HUES64 (cell line): ENCODE measurements around the gene PDE4A.

Experiments
- H3K27ac ChIP-seq: 2 replicates; pipeline ENCODE4 v1.7.0; 2013; ENCODE audit warnings: low read depth, low read length, inconsistent platforms
- H3K27me3 ChIP-seq: 2 replicates; pipeline ENCODE4 v1.6.1; 2013; ENCODE audit warnings: mild to moderate bottlenecking, low read length; ENCODE audit not compliant: insufficient read depth
- H3K36me3 ChIP-seq: 2 replicates; pipeline ENCODE4 v1.6.1; 2013; ENCODE audit warnings: mild to moderate bottlenecking, low read length; ENCODE audit not compliant: insufficient read depth
- H3K4me1 ChIP-seq: 2 replicates; pipeline ENCODE4 v1.6.1; 2013; ENCODE audit warnings: mild to moderate bottlenecking, low read length, moderate library complexity; ENCODE audit not compliant: insufficient read depth
- H3K4me3 ChIP-seq: 2 replicates; pipeline ENCODE4 v1.5.1; 2013; ENCODE audit warnings: mild to moderate bottlenecking, low read length, moderate library complexity
- H3K9ac ChIP-seq: 2 replicates; pipeline ENCODE4 v1.6.1; 2013; ENCODE audit warnings: mild to moderate bottlenecking, low read depth, low read length
- H3K9me3 ChIP-seq: 2 replicates; pipeline ENCODE4 v1.6.1; 2013; ENCODE audit warnings: low read depth, low read length; ENCODE audit not compliant: insufficient read depth
- WGBS: fragments of 150-250, 120-280 bp; methylation state at CpG from one replicate; pipeline ENCODE4 v1.1.7; 2013; ENCODE audit warnings: missing lambda C conversion rate; 5-methylcytosine and 5-hydroxymethylcytosine counted together

The PDE4A gene

DNA sequence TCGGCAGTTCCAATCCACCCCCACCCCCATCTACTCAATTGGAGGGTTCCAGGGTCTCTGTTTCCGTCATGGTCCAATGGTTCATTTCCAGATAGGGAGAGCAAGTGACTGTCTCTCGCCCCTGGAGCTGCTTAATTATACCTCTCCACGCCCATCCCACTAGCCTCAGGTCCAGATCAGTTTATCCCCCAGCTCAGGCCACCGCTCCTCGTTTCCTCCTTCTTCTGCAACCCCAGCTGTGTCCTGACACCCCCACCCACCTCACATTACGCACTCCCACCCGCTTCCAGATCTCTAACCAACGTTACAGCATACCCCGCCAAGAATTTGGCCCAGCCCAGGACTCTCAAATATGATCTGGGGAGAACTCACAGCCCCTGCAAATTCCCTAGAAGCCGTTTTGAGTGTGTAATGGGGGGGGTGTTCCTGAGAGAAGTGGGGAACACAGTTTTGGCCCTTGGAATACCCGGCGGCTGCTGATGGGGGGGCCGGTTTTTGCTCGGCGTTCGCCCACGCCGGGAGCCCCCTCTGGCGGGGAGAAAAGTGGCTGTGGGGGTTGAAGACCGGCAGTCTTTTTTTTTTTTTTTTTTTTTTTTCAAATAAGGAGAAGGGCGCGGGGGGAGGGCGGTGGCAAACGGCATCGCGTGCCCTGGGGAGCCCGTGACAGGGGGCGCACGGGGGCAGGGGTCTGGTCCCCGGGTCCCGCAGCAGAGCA lies 1.7 kb upstream of the PDE4A start:
- Histone ChIP-seq H3K4me3 (peak overlapping the region; percentile 41), H3K4me1 (peaks cover 16% of the 10 kb centered on the region), H3K9me3 (no peaks in the 10 kb centered on the region), H3K9ac (no peak overlapping the region), H3K27ac (no peak overlapping the region), H3K36me3 (no peaks in the 10 kb centered on the region), H3K27me3 (peaks cover 84% of the 10 kb centered on the region)
- 2% methylated on average over 32 of the region's 32 CpGs for WGBS

DNA sequence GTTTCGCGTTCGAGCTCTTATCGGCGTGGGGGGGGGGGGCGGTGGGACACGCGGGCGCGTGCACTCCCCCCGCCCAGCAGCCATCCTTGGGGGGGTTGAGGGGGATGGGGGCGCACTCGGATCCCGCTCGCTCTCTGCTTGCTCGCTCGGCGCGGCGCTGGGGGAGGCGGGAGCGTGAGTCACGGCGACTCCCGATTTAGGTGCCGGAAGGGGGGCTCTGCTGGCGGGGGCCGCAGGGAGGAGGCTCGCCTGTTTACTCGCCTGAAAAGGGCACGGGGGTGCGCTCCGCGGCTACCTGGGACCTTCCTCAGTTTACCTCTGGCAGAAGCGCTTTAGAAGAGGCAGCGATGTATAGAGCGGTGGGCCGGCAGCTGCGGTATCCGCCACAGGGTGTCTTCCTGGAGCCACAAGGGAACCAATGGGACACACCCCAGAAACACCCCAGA lies 1.1 kb upstream of the PDE4A start:
- H3K36me3 ChIP-seq, result no peaks in the 10 kb centered on the region
- WGBS, result under 1% methylated on average over 35 of the region's 40 CpGs
- H3K9me3 ChIP-seq, result no peaks in the 10 kb centered on the region
- H3K4me1 ChIP-seq, result peaks cover 16% of the 10 kb centered on the region
- peak overlapping the region; percentile 62 for H3K4me3 ChIP-seq
- no peak overlapping the region for H3K27ac ChIP-seq
- peak overlapping the region; percentile 31 for H3K9ac ChIP-seq
- peaks cover 90% of the 10 kb centered on the region for H3K27me3 ChIP-seq

DNA sequence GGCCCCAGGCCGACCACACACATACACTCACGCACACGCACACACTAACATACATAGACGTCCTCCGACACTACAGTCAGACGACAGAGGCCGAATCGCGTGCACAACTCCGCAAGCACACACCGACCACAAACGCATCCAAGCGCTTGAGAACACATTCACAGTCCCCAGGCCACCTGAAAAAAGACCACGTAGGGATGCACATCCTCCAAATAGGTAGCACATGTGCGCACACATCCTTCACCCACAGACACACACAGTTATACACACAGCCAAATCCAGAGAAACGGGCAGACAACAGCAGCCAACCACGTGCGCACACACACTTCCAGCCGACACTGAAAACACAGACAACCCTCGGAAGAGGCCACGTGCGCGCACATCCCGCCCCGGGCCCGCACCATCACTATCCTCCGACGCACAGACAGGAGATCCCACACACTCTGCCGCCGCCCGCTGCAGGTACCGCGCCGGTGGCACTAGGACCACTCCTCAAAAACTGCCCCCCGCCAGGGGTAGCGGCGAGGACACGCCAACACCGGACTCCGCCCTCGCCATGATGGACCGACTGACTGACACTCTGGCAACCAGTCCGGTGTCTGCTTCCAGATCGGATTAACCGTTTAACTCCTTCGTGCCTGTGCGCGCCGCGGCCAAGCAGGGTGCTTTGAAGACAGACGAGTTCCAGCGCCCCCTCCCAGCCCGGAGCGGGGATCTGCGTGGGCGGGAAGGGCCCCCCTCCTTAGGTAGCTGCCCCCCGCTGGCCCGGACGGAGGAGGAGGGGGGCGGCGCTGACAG lies 493 bp upstream of the PDE4A start:
- H3K9me3 ChIP-seq, result no peaks in the 10 kb centered on the region
- H3K27ac ChIP-seq, result no peak overlapping the region
- H3K27me3 ChIP-seq, result peaks cover 96% of the 10 kb centered on the region
- WGBS, result under 1% methylated on average over 54 of the region's 61 CpGs
- no peaks in the 10 kb centered on the region for H3K36me3 ChIP-seq
- peaks cover 16% of the 10 kb centered on the region for H3K4me1 ChIP-seq
- peak overlapping the region; percentile 62 for H3K4me3 ChIP-seq
- H3K9ac ChIP-seq, result peak overlapping the region; percentile 31

DNA sequence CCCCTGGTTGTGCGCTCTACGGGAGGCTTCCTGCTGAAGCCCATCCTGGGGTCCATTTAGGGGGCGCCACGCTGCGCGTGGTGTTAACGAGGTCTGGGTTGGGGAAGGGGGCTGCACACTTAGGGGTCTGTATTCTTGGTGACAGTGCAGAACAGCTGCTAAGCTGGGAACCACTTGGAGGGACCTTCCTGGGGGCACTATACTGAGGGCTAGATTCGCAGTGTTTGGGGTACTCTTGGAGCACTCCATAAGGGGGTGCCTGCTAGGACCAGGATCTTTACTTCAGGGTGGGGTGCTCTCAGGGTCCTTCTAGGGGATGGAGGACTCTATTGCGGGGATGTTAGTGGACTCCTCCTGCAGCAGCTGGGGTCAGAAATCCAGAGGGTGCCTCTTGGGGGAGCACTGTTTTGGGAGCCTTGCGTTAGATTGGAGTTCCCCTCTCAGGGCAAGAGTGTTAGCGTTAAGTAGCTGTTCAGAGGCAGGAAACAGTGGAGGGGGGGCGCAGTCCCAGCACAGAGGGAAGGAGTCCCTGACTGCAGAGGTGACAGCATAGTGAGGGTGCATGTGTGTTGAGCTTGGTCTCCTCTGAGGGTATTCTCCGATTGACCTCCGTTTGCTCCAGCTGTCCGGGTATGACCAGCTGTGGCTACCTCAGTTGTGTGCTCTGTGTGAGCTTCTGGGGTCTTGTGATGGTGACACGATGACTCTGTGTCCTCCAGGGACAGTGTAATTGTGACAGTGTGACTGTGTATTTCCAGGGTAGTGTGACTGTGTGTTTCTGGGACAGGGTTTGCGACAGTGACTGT lies 1.1 kb downstream of the PDE4A start:
- peaks cover 16% of the 10 kb centered on the region for H3K4me1 ChIP-seq
- no peak overlapping the region for H3K27ac ChIP-seq
- H3K9ac ChIP-seq, result no peak overlapping the region
- 31% methylated on average over 17 of the region's 17 CpGs for WGBS
- peaks cover 96% of the 10 kb centered on the region for H3K27me3 ChIP-seq
- H3K36me3 ChIP-seq, result no peaks in the 10 kb centered on the region
- no peak overlapping the region; the same call in 1 of the 2 replicates for H3K4me3 ChIP-seq
- no peaks in the 10 kb centered on the region for H3K9me3 ChIP-seq

DNA sequence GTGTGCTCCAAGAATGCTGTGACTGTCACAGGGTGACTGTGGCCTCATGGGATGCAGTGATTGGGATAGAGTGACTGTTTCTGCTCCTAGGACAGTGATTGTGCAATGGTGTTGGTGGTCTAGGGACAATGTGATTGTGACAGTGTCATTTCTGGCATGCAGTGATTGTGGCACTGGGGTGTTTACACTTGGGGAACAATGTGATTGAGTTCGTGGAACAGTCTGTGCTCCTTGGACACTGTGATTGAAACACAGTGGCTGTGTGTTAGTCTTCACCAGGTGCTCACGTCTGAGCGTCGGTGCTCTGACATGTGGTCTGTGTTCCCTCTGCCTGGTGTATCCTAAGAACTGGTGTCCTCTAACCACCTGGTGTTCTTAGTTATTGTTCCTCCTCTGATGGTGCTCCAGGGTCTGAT lies 1.7 kb downstream of the PDE4A start:
- no peaks in the 10 kb centered on the region for H3K36me3 ChIP-seq
- no peaks in the 10 kb centered on the region for H3K9me3 ChIP-seq
- H3K4me3 ChIP-seq, result no peak overlapping the region
- 72% methylated on average over 4 of the region's 4 CpGs for WGBS
- H3K4me1 ChIP-seq, result peaks cover 16% of the 10 kb centered on the region
- peaks cover 97% of the 10 kb centered on the region for H3K27me3 ChIP-seq
- H3K9ac ChIP-seq, result no peak overlapping the region
- H3K27ac ChIP-seq, result no peak overlapping the region

DNA sequence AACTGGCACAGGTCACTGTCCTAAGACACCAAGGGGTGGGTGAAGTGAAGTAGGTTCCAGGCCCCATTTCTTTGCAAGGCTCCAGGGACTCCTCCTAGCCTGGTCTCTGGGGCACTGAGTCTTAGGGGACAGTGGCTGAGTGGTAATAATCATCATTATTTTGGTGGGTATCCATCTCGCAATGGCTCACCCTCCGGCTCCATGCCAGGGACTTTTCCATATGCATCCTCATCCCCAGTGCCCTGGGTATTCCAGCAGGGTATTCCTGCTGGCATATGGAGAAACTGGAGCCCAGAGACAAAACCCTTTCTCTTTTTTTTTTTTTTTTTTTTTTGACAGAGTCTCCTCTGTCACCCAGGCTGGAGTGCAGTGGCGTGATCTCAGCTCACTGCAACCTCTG lies 2.5 kb downstream of the PDE4A start:
- Histone ChIP-seq H3K4me3 (no peak overlapping the region), H3K27me3 (peaks cover 97% of the 10 kb centered on the region), H3K4me1 (peaks cover 9% of the 10 kb centered on the region; the same call in 1 of the 2 replicates), H3K27ac (no peak overlapping the region), H3K9me3 (no peaks in the 10 kb centered on the region), H3K36me3 (no peaks in the 10 kb centered on the region), H3K9ac (no peak overlapping the region)
- WGBS, result 92% methylated on average over 3 of the region's 3 CpGs

DNA sequence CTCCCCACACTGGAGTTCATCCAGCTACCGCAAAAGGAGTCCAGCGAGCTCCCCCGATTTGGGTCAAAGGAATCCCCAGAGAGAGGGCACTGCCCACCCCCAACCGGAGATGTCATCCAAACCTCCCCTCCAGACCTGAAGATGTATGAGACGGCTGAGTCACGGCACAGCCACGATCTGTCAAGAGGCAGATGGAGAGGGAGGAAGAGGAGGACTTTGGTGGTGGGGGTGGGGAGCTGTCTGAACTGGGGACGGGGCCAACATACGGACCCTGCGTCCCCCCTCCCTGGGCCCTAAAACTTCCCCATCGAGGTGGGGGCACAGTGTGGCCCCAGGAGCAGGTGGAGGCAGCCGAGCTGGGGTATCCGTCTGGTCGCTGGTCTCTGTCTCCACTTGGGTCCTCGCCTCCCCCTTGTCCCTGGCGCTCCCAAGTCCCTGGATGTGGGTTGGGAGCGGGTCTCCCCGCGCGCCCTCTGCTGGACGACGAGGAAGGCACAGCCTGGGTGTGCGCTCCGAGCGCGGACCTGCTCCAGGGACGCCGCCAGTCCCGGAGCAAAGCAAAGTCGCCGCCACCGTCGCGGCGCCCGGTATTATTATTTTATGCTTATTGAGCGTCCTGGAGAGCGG lies 3.8 kb downstream of the PDE4A start:
- no peak overlapping the region for H3K27ac ChIP-seq
- H3K27me3 ChIP-seq, result peaks cover 97% of the 10 kb centered on the region
- H3K9me3 ChIP-seq, result no peaks in the 10 kb centered on the region
- no peak overlapping the region; the same call in 1 of the 2 replicates for H3K9ac ChIP-seq
- H3K36me3 ChIP-seq, result no peaks in the 10 kb centered on the region
- no peaks in the 10 kb centered on the region for H3K4me1 ChIP-seq
- WGBS, result 6% methylated on average over 38 of the region's 38 CpGs
- peak overlapping the region; percentile 47 for H3K4me3 ChIP-seq

DNA sequence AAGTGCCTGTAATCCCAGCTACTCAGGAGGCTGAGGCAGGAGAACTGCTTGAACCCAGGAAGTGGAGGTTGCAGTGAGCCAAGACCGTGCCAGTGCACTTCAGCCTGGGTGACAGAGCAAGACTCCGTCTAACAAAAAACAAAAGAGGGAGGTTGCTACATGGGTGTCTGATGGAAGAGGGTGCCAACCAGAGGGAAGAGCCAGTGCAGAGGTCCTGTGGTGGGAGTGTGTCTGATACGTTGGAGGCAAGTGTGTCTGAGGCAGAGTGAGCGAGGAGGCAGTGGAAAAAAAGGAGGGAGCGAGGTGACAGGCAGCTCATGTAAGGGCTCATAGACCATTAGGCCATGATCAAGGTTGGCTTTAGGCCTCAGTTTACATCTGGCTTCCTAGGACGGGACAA lies 6.8 kb downstream of the PDE4A start:
- no peak overlapping the region for H3K27ac ChIP-seq
- H3K4me1 ChIP-seq, result no peaks in the 10 kb centered on the region
- H3K9me3 ChIP-seq, result no peaks in the 10 kb centered on the region
- 86% methylated on average over 6 of the region's 6 CpGs for WGBS
- peaks cover 100% of the 10 kb centered on the region for H3K27me3 ChIP-seq
- H3K9ac ChIP-seq, result no peak overlapping the region
- H3K36me3 ChIP-seq, result no peaks in the 10 kb centered on the region
- H3K4me3 ChIP-seq, result no peak overlapping the region

DNA sequence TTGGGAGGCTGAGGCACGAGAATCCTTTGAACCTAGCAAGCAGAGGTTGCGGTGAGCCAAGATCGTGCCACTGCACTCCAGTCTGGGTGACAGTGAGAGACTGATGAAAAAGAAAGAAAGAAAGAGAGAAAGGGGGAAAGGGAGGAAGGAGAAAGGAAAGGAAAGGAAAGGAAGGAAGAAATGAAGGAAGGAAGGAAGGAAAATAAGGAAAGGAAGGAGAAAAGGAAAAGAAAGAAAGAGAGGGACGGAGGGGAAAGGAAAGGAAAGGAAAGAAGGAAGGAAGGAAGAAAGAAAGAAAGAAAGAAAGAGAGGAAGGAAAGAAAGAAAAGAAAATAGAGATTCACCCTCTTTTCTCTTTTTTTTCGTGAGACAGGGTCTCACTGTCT lies 8.7 kb downstream of the PDE4A start:
- Histone ChIP-seq H3K4me1 (no peaks in the 10 kb centered on the region), H3K36me3 (no peaks in the 10 kb centered on the region), H3K4me3 (no peak overlapping the region), H3K27ac (no peak overlapping the region), H3K27me3 (peaks cover 97% of the 10 kb centered on the region), H3K9me3 (no peaks in the 10 kb centered on the region), H3K9ac (no peak overlapping the region)
- 75% methylated on average over 5 of the region's 5 CpGs for WGBS

DNA sequence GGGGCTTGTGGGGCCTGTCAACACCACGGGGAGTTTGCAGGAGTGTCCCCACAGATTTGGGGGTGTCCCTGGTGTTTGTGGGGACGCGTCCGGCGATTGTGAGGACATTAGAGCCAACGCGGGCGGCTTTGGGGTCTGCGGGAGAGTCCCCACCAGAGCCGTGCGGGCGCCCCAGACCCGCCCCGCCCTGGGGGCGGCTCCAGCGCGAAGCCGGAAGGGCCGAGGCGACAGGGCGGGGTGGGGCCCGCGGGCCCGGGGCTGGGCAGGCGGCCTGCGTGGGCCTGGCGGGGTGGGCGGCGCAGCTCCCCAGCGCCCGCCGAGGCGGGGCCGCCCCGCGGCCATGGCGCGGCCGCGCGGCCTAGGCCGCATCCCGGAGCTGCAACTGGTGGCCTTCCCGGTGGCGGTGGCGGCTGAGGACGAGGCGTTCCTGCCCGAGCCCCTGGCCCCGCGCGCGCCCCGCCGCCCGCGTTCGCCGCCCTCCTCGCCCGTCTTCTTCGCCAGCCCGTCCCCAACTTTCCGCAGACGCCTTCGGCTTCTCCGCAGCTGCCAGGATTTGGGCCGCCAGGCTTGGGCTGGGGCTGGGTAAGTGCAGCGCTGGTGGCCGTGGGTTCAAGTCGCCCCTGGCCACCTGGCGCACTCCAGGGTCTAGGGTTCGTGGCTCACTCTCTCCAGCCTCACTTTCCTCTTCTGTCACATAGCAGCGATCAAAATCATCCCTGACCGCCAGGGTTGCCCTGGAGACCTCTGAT lies 10.3 kb downstream of the PDE4A start:
- H3K9me3 ChIP-seq, result no peaks in the 10 kb centered on the region
- 6% methylated on average over 75 of the region's 75 CpGs for WGBS
- no peak overlapping the region for H3K9ac ChIP-seq
- H3K4me1 ChIP-seq, result no peaks in the 10 kb centered on the region
- H3K27me3 ChIP-seq, result peaks cover 80% of the 10 kb centered on the region
- H3K36me3 ChIP-seq, result no peaks in the 10 kb centered on the region
- H3K27ac ChIP-seq, result no peak overlapping the region
- peak overlapping the region; percentile 42 for H3K4me3 ChIP-seq
